ENCODE data around the gene SLC9A7.

SLC9A7 gene

GRCh38 chrX:46637938-46638337 lies 121.0 kb downstream of the SLC9A7 start:
- TF ChIP-seq, protein P1, sequence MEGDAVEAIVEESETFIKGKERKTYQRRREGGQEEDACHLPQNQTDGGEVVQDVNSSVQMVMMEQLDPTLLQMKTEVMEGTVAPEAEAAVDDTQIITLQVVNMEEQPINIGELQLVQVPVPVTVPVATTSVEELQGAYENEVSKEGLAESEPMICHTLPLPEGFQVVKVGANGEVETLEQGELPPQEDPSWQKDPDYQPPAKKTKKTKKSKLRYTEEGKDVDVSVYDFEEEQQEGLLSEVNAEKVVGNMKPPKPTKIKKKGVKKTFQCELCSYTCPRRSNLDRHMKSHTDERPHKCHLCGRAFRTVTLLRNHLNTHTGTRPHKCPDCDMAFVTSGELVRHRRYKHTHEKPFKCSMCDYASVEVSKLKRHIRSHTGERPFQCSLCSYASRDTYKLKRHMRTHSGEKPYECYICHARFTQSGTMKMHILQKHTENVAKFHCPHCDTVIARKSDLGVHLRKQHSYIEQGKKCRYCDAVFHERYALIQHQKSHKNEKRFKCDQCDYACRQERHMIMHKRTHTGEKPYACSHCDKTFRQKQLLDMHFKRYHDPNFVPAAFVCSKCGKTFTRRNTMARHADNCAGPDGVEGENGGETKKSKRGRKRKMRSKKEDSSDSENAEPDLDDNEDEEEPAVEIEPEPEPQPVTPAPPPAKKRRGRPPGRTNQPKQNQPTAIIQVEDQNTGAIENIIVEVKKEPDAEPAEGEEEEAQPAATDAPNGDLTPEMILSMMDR (IDR thresholded peaks at IDR 0.05; ENCODE audit: borderline replicate concordance, insufficient read depth, low read depth, low read length): no peak
- no peak overlapping the region for H3K4me3 ChIP-seq (ENCODE audit: low read depth, low read length)

DNA sequence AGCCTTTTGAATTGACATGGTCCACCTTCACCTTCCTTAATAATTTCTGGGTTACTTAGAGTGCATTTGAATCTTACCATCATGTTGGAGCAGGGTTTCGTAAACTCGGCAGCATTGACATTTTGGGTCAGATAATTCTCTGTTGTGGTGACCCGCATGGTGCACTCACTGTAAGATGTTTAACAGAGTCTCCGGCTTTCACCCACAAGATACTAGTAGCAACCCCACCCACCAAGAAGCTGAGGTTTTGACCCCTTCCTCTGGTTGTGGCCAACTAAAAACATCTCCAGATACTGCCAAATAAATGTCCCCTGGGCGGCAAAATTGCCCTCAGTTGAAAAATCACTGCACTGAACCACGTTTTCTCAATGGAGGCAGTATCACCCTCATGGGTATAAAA lies 122.7 kb downstream of the SLC9A7 start:
- TF ChIP-seq, protein P1 (IDR thresholded peaks at IDR 0.05; ENCODE audit: borderline replicate concordance, insufficient read depth, low read depth, low read length): no peak

DNA sequence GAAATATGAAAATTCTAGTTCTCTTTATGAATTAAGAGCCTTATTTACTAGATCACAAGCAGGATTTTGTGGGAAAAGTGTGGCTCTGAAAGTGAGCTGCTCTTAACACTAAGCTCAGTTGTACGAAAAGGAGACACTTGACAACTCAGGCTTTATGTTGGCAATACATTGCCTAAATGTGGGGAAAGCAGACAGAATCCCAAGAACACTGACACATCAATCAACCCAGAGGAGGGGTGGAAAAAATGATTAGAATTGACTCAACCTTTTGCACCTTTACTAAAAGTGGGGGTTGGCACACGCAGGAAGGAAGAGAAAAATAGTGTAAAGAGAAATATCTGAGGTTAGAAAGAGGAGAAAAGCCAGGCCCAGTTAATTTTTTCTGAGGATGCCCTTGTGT lies 123.7 kb downstream of the SLC9A7 start:
- H3K4me3 ChIP-seq (ENCODE audit: low read depth, low read length): no peak overlapping the region
- TF ChIP-seq, protein P1 (IDR thresholded peaks at IDR 0.05; ENCODE audit: borderline replicate concordance, insufficient read depth, low read depth, low read length): no peak

More for the DNA sequence above, 122.7 kb downstream of the SLC9A7 start:
- H3K4me3 ChIP-seq (ENCODE audit: low read depth, low read length): no peak overlapping the region

GRCh38 chrX:46634577-46634976 lies 124.3 kb downstream of the SLC9A7 start:
- H3K4me3 ChIP-seq (ENCODE audit: low read depth, low read length): no peak overlapping the region
- TF ChIP-seq, protein P1 (IDR thresholded peaks at IDR 0.05; ENCODE audit: borderline replicate concordance, insufficient read depth, low read depth, low read length): no peak

GRCh38 chrX:46630141-46630540 lies 128.8 kb downstream of the SLC9A7 start:
- H3K4me3 ChIP-seq (ENCODE audit: low read depth, low read length): no peak overlapping the region
- TF ChIP-seq, protein P1 (IDR thresholded peaks at IDR 0.05; ENCODE audit: borderline replicate concordance, insufficient read depth, low read depth, low read length): no peak

GRCh38 chrX:46628460-46629371 lies 130.2 kb downstream of the SLC9A7 start:
- TF ChIP-seq, protein P1 (IDR thresholded peaks at IDR 0.05; ENCODE audit: borderline replicate concordance, insufficient read depth, low read depth, low read length): no peak
- H3K4me3 ChIP-seq (ENCODE audit: low read depth, low read length): no peak overlapping the region

All from GM12875 (cell line).